Retinal pigment epithelial cell (primary cell): ENCODE measurements around the gene SCYL2.
"Not testable (repeated sequence)": the region's sequence is repeated elsewhere in the genome, so short reads cannot be mapped to it uniquely, and the experiment has no call there.

Experiments
- DNase-seq: peaks from one replicate; pipeline ENCODE4 v3.0.0-alpha.2; 2010; ENCODE audit warnings: low read depth
- H3K4me3 ChIP-seq: 2 replicates; pipeline ENCODE4 v1.5.1; 2011; ENCODE audit warnings: mild to moderate bottlenecking, low read length, control low read depth, moderate library complexity
- TF ChIP-seq, protein P1 (sequence below): conservative IDR thresholded peaks from 2 replicates; pipeline ENCODE4 v1.5.1; 2011; ENCODE audit warnings: low read depth, low read length, control low read depth, inconsistent platforms

The SCYL2 gene

DNA sequence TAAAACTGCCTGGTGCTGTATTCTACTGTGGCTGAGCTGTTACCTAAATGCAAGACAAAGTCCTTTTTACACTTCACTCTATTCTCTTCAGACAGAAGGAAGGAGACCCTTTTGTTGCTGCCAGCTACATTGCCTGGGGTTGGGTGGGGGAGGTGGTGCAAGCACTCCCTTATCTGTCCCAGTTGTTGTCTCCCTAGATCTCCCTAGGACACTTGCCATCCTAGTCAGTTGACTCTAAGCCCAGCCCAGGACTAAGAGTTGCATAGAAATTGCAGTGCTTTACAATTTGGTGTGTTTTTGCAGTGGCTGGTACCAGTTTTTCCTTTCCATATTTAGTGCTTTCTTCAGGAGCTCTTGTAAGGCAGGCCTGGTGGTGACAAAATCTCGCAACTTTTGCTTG is 35.1 kb downstream of the SCYL2 start:
- no peak for DNase-seq
- H3K4me3 ChIP-seq: no peak overlapping the region
- TF ChIP-seq, protein P1, sequence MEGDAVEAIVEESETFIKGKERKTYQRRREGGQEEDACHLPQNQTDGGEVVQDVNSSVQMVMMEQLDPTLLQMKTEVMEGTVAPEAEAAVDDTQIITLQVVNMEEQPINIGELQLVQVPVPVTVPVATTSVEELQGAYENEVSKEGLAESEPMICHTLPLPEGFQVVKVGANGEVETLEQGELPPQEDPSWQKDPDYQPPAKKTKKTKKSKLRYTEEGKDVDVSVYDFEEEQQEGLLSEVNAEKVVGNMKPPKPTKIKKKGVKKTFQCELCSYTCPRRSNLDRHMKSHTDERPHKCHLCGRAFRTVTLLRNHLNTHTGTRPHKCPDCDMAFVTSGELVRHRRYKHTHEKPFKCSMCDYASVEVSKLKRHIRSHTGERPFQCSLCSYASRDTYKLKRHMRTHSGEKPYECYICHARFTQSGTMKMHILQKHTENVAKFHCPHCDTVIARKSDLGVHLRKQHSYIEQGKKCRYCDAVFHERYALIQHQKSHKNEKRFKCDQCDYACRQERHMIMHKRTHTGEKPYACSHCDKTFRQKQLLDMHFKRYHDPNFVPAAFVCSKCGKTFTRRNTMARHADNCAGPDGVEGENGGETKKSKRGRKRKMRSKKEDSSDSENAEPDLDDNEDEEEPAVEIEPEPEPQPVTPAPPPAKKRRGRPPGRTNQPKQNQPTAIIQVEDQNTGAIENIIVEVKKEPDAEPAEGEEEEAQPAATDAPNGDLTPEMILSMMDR: no peak

DNA sequence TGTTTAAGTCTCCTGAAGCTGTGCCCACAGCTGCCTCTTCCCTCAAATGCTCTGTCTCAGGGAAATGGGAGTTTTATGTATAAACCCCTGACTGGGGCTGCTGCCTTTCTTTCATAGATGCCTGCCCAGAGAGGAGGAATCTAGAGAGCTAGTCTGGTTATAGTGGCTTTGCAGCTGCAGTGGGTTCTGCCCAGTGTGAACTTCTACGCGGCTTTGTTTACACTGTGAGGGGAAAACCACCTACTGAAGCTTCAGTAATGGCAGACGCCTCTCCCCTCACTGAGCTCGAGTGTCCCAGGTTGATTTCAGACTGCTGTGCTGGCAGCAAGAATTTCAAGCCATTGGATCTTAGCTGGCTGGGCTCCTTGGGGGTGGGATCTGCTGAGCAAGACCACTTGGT is 36.9 kb downstream of the SCYL2 start:
- TF ChIP-seq, protein P1: no peak
- no peak for DNase-seq
- no peak overlapping the region for H3K4me3 ChIP-seq

DNA sequence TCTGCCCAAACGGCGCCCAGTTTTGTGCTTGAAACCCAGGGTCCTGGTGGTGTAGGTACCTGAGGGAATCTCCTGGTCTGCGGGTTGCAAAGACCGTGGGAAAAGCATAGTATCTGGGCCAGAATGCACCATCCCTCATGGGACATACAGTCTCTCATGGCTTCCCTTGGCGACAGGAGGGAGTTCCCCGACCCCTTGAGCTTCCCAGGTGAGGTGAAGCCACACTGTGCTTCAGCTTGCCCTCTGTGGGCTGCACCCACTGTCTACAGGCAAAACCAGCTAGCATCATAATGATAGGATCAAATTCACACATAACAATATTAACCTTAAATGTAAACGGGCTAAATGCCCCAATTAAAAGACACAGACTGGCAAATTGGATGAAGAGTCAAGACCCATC is 37.4 kb downstream of the SCYL2 start:
- not testable (repeated sequence) for H3K4me3 ChIP-seq, DNase-seq

DNA sequence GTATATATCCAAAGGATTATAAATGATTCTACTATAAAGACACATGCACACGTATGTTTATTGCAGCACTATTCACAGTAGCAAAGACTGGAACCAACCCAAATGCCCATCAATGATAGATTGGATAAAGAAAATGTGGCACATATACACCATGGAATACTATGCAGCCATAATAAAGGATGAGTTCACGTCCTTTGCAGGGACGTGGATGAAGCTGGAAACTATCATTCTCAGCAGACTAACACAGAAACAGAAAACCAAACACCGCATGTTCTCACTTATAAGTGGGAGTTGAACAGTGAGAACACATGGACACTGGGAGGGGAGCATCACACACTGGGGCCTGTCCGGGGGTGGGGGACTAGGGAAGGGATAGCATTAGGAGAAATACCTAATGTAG is 41.2 kb downstream of the SCYL2 start:
- not testable (repeated sequence) for H3K4me3 ChIP-seq, DNase-seq

DNA sequence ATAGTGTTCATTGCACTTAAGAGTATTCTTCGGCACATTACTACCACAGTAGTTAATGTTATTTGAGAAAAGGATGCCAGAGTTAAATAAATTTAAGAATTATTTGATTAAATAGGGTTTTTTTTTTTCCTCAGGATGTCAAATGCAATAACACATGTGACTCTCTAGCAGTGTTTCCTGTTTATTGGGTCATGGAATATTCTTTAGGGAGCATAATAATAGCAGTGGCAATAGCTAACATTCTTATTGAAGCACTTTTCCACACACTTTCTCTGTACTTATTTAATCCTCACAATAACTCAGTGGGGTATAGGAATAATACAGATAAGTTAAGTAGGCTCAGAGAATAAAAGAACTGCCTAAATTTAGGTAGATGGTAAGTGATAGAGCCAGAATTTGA is 44.3 kb downstream of the SCYL2 start:
- no peak overlapping the region for H3K4me3 ChIP-seq
- TF ChIP-seq, protein P1: no peak
- no peak for DNase-seq

DNA sequence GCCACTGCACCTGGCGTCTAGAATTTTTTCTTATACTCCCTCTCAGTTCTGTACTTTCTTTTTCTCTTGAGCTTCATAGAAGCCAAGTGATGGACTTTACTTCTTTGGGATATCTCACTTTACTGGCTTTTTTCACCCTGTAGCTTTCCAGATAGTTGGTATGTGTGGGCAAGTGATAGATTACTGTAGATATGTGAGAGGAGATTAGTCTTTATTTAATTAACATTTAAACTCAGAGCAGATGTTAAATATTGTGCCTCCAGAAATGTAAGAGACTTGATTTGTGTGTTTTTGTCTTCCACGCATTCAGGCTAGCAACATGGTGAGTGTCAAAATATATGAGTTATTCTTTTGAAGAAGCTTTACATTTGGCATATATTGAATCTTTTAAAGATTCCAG is 50.4 kb downstream of the SCYL2 start:
- no peak for DNase-seq
- no peak overlapping the region for H3K4me3 ChIP-seq
- TF ChIP-seq, protein P1: no peak

DNA sequence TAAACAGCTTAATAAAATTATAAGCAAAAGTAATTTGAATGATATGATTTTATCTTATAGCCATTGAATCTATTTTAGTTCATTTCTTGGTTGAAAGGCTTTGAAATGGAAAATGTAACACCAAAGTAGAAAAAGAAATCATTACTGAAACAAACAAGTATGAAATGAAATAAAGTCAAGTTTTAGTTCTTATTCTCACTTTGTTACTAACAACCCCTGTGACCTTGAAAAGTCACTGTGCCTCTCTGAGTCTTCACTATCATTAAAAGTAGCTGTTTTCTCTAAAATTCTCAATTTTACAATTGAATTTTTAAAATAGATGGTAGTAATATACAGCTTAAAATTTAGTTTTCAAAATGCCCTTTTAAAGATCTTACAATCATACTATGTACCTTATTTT is 57.5 kb downstream of the SCYL2 start:
- H3K4me3 ChIP-seq: no peak overlapping the region
- TF ChIP-seq, protein P1: no peak
- no peak for DNase-seq

DNA sequence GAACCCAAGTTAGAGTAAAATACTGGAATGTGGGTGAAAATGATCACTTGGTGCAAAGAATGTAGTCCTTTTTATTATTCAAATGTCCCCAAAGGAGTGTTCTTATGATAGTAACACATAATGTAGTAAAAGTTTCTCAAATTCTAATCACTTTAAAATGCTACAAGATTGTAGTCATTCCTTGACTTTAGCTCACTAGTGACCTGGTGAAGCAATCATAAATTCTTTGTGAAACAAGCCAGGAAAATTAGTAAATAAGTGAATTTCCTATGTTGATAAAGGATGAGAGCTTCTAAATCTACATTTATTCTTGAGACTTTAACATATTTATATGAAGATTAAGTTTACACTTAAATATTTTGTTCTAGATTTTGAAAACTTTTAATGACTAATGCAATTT is 59.2 kb downstream of the SCYL2 start:
- DNase-seq: no peak
- TF ChIP-seq, protein P1: no peak
- H3K4me3 ChIP-seq: no peak overlapping the region

DNA sequence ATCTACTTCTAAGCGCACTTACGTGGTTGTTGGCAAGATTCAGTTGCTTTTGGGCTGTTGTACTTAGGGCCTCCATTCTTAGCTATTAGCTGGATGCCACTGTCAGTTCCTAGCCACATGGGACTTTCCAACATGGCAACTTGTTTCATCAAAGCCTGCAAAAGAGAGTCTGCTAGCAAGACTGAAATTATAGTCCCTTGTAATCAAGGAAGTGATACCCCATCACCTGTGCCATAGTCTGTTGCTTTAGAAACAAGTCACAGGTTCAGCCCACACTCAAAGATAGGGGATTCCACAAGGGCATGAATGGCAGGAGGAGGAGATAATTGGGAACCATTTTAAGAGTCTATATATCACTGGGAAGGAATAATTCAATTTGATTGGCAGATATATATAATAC is 62.8 kb downstream of the SCYL2 start:
- TF ChIP-seq, protein P1: no peak
- H3K4me3 ChIP-seq: no peak overlapping the region
- DNase-seq: no peak
